ENCODE measurements around the gene C12orf57. TPM values are rescaled to one million over a fixed set of nuclear protein-coding genes. Genes with fewer than 3 reads are reported as not detected.

The C12orf57 gene
- total and polyA plus RNA-seq, 10 of the 15 experiments (the other 5 are each of a cell fraction or from before 2014, with no cell fraction given), result 64.5 to 377 (median 211) TPM

DNA sequence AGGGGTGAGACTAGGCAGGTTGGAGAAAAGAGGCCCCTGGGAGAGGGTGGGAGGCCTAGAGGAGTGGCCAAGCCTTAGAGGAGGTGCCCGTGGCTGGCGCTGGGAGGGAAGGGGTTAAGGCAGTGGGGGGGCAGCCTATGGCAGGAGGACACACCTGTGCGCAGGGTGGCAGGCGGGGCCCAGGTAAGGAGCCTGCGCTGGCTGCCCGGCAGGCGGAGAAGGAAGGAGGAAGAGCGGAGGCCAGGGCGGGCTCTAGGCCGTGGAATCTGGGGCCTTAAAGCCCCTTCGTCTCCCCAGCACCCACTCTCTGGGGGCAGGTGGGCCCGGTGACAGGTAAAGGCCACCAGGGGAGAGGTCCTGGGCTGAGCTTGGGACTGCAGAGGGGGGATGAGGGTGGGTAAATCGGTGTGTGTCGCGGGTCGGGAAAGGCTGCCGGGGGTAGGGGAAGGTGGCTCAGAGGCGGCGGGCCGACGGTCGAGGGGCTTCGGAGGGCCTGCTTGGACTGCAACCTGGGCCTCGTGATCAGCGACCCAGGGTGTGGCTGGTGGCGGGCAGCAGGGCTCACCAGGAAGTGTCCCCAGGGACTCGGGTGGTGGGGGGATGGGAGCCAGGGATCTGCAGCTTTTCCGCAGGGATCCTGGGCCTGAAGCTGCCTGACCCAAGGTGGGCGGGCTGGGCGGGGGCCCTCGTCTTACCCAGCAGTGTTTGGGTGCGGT is 19.4 kb downstream of the C12orf57 start:
- H3K9me3 ChIP-seq (replicated peaks; ENCODE audit: control insufficient read depth, insufficient read depth, low read length), result no peaks in the 10 kb centered on the region
- H3K4me2 ChIP-seq (ENCODE audit: control insufficient read depth, insufficient read depth), result no peak overlapping the region
- DNase-seq (ENCODE audit: low read depth, low spot score) (no peak), FAIRE-seq (no peak), ATAC-seq (no peak)
- H3K79me2 ChIP-seq (ENCODE audit: control insufficient read depth, insufficient read depth, low read length), result peaks cover 41% of the 10 kb centered on the region
- no peaks in the 10 kb centered on the region for H4K20me1 ChIP-seq (ENCODE audit: control insufficient read depth, insufficient read depth)
- H3K4me3 ChIP-seq, result no peak overlapping the region
- TF ChIP-seq NFYA (IDR thresholded peaks at IDR 0.05; ENCODE audit: borderline replicate concordance, low read depth, low read length), result no peak
- TF ChIP-seq, protein P1, sequence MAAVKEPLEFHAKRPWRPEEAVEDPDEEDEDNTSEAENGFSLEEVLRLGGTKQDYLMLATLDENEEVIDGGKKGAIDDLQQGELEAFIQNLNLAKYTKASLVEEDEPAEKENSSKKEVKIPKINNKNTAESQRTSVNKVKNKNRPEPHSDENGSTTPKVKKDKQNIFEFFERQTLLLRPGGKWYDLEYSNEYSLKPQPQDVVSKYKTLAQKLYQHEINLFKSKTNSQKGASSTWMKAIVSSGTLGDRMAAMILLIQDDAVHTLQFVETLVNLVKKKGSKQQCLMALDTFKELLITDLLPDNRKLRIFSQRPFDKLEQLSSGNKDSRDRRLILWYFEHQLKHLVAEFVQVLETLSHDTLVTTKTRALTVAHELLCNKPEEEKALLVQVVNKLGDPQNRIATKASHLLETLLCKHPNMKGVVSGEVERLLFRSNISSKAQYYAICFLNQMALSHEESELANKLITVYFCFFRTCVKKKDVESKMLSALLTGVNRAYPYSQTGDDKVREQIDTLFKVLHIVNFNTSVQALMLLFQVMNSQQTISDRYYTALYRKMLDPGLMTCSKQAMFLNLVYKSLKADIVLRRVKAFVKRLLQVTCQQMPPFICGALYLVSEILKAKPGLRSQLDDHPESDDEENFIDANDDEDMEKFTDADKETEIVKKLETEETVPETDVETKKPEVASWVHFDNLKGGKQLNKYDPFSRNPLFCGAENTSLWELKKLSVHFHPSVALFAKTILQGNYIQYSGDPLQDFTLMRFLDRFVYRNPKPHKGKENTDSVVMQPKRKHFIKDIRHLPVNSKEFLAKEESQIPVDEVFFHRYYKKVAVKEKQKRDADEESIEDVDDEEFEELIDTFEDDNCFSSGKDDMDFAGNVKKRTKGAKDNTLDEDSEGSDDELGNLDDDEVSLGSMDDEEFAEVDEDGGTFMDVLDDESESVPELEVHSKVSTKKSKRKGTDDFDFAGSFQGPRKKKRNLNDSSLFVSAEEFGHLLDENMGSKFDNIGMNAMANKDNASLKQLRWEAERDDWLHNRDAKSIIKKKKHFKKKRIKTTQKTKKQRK (IDR thresholded peaks at IDR 0.05; ENCODE audit: low read depth, low read length), result no peak
- TF ChIP-seq NBN (IDR thresholded peaks at IDR 0.05), result no peak
- no peak for TF ChIP-seq SREBF2 (IDR thresholded peaks at IDR 0.05; ENCODE audit: low read length)
- no peaks in the 10 kb centered on the region for H3K27me3 ChIP-seq (replicated peaks in 1 of 2; ENCODE audit: control insufficient read depth in 2 of 2, insufficient read depth in 2 of 2, low read length in 1 of 2)
- BruUV-seq (replicated peaks), result no TSS peak
- POLR2A ChIA-PET, result interaction anchor here (1.2 to 13.5 kb wide), 3 partner anchors 19 to 38 kb away, joined by 4 to 524 read pairs (median 6); partner anchors contain the start of genes C12orf57, PTPN6 and RNU7-1
- RAD21 ChIA-PET (ENCODE audit: unreplicated experiment), result interaction anchor here (1.0 to 13.5 kb wide), 5 partner anchors 8 to 112 kb away, joined by 3 to 426 read pairs (median 11); partner anchors contain the start of genes C12orf57, PTPN6, RNU7-1 and USP5
- H3K27ac ChIP-seq (ENCODE audit: control insufficient read depth, insufficient read depth), result no peak overlapping the region; the same call in 1 of the 2 replicates
- H3K9ac ChIP-seq (ENCODE audit: control insufficient read depth, insufficient read depth, low read length), result no peak overlapping the region
- H2AFZ ChIP-seq (ENCODE audit: control insufficient read depth, low read depth, low read length), result no peak overlapping the region
- in situ Hi-C loops (cut with MboI), result loop anchor here (5.0 to 25.0 kb wide), 2 partner anchors 149 to 1674 kb away; no protein-coding TSS in a partner anchor
- intact Hi-C loops (cut with micrococcal nuclease; ENCODE audit: unreplicated experiment), result loop anchor here (5.0 kb wide), 1 partner anchor 149 kb away; no protein-coding TSS in a partner anchor
- CTCF ChIA-PET, result interaction anchor here (1.2 to 13.2 kb wide), 5 partner anchors 15 to 94 kb away, joined by 3 to 645 read pairs (median 21); partner anchors contain the start of genes C12orf57, PTPN6 and RNU7-1
- H3K4me1 ChIP-seq (ENCODE audit: control insufficient read depth, insufficient read depth, low read length), result peaks cover 51% of the 10 kb centered on the region
- 91% methylated on average over 19 of the region's 32 CpGs for WGBS (ENCODE audit: insufficient coverage, insufficient replicate concordance, low lambda C conversion rate, missing lambda C conversion rate)
- peaks cover 30 to 34% of the 10 kb centered on the region in 2 experiments for H3K36me3 ChIP-seq (ENCODE audit: control insufficient read depth in 2 of 2, insufficient read depth in 2 of 2, low read length in 1 of 2)
- SMC1A ChIA-PET (ENCODE audit: uncharacterized antibody, unreplicated experiment), result interaction anchor here (1.6 to 13.2 kb wide), 2 partner anchors 15 to 37 kb away, joined by 6 to 395 read pairs; partner anchors contain the start of genes C12orf57, PTPN6 and RNU7-1

Data from GM12878 (cell line).